GM21423 (cell line): ENCODE results near the gene EXOC3L4.
"Not testable (repeated sequence)": the region's sequence is repeated elsewhere in the genome, so short reads cannot be mapped to it uniquely, and the experiment has no call there.

Experiments
- ATAC-seq: cut with Tn5 transposase; IDR thresholded peaks from one replicate; pipeline ENCODE4 v1.9.1; 2021; ENCODE audit warnings: mild to moderate bottlenecking, moderate library complexity; ENCODE audit not compliant: unreplicated experiment

Gene EXOC3L4

DNA sequence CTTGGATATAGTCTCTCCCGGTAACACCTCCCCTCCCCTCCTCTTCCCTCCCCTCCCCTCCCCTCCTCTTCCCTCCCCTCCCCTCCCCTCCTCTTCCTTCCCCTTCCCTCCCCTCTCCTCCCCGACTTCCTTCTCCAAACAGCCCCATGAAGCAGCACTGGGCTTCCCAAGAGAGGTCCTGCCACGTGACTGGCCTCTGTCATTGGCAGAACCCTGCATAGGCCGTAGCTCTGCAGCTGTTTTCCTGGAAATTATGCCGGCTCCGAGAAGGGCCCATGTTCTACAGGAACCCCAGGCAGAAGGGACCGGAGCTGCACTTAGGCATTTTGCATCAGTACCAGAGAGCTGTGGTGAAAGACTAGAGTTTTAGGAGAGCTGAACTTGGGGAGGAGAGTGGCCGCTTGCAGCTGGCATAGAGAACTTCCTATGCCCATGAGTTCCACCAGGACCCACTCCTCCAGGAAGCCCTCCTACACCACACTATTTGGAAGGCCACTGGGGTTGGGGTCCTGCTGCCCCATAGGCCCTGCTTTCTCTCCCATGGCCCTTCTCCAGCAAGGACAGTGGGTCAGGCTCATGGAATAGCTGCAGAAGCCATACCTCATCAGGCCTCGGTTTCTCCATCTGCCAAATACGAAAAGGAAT is 23.6 kb downstream of the EXOC3L4 start:
- ATAC-seq, result no peak

DNA sequence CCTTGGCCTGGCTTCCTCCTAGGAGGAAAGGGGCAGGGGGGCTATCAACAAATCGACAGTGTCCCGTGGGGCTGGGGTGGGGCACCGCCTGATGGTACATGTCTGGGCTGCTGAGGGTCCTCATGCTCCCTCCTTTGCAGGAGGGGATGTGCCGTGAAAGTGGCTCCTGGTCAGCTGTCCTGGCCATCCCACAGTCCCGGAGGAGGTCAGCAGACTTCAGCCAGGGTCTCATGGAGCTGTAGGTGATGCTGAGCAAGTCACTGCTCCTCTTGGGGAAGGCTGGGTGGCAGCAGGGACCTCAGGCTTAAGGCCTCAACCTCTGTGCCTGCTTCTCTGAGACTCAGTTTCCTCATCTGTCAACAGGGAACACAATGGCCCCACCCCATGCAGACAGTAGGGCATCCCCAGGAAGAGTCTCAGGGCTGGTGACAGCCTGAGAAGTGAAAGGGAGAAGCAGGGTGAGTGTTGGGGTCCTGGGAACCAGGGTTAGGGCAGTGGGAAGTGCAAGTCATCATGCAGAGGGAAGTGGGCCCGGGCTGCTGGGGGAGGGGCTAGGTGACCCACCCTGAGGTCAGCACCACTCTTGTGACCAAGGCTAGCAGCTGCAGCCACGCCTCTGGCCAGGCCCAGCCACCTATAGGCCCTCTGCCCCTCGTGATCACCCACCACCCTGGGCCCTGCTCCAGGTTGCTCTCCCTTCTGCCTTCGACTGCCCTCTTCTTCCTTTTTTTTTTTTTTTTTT is 24.3 kb downstream of the EXOC3L4 start:
- no peak for ATAC-seq

DNA sequence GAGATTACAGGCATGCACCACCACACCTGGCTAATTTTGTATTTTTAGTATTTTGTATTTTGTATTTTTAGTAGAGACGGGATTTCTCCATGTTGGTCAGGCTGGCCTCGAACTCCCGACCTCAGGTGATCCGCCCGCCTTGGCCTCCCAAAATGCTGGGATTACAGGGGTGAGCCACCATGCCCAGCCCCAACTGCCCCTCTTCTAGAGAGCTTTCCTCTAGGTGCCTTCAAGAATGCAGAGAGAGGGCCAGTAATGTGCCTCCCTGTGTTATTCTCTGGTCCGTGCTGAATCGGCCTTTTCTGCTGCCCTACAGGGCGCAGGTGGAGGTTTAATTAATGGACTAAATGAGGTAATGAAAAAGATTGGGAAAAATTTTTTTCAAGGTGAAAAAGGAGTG is 25.0 kb downstream of the EXOC3L4 start:
- not testable (repeated sequence) for ATAC-seq

DNA sequence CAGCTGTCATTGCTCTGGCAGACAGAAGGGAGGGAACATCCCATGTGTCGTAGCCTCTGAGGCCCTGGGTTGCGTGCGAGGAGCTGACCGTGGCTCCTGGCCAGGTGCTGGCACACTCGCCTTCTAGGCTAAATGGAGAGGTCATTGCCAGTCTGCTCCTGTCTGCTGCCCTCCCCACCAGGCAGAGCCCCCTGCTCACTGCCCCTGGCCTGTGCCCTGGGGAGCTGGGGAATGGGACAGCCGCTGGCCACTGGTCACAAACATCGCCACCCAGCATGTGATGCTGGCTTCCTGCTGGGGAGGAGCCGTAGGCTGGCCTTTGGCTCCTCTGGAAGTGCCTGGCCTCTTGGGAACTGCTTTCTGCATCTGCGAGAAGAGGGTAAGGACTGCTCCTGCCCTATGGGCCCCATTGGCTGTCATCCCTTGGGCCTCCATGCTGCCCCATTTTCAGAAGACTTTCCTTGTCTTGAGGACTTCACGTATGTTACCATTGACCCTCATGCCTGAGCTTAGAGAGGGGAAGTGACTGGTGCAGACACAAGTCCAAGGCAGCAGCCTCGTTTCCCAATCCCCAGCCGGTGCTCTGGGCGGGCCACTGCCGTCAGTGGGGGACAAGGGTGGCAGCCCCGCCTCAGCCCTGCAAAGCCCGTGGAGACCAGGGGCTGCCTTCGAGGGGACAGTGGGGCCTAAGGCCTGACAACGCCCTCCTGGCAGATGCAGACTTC is 26.8 kb downstream of the EXOC3L4 start:
- ATAC-seq, result no peak

DNA sequence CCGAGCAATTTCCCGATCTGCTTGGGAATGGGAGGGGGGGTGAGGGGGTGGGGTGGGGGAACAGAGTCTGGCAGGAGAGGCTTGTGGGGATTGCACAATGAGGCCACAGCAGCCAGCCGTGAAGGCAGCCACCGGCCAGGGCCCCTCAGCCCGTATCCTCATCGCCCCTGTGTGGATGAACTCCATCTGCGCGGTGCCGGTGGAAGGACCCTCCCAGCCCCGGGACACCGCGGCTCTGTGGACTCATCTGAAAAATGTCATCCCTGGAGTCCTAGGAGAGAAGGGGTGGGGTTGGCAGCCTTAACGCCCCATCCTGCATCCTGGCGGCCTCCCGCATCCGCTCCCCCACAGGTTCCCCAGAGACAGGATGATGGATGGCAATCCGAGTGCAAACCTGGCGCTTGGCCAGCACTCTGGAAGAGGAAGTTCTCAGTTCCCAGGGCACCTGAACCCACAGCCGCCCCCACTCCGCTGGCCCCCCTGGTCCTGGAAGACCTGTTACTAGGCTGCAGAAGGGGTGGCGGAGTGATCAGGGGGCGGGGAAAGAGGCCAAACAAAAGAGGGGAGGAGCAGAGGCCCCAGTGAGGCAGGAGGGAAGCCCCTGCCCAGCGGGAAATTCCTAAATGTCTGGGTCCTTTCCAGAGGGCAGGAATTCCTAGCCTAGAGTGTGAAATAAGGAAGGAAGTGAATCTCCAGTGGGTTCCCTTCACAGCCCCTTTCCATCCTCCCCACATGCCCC is 27.5 kb downstream of the EXOC3L4 start:
- no peak for ATAC-seq

DNA sequence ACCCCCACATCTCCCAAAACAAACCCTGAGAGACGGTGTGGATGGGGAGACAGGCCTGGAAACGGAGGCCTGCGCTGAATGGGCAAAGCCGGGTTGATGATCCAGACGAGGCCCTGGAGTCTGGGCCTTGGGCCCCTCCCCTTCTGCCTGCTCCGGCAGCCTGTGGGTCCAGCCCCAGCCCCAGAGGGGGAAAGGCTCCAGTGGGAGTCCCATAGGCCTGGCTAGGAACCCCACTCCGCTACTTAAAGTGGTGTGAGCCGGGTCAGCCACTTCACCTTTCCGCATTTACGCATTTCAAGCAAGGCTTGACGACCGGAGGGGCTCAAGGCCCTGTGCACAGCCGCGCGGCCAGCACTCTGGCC is 28.0 kb downstream of the EXOC3L4 start:
- no peak for ATAC-seq

DNA sequence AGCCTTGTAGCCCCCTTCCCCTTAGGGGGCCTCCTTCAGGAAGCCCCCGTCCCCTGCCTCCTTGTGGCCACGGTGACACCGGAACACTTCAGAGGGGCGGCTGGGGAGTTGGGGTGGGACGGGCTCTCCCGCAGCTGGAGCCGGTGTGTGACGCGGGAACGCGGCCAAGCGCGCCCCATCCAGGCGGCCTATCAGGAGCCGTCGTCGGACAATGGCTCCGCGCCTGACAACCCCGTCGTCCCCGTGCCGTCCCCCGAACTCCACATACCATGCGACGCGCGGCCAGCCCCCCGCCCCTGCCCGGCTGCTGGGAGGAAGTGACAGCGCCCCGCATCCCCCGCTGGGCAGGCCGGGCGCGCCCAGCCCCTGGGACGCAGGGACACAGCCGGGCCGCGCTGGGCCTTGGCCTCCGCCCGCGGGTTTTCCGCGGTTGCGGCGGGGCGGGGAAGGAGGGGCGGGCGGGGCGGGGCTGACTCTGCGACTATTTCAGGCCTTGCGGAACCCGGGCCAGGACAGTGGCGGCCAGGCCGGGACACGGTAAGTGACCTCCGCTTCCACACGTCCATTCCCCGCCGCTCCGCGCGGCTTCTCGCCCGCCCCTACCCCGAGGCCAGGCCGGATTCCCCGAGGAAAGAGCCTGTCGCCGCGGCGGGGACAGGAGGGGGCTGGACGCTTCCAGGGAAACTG is 28.6 kb downstream of the EXOC3L4 start, which contains the start of gene TNFAIP2:
TSS of gene TNFAIP2 (plus strand) at position 515 of the 687 bp plus-strand sequence. CDS start 2,997 bp downstream, outside the sequence.
- no peak for ATAC-seq

DNA sequence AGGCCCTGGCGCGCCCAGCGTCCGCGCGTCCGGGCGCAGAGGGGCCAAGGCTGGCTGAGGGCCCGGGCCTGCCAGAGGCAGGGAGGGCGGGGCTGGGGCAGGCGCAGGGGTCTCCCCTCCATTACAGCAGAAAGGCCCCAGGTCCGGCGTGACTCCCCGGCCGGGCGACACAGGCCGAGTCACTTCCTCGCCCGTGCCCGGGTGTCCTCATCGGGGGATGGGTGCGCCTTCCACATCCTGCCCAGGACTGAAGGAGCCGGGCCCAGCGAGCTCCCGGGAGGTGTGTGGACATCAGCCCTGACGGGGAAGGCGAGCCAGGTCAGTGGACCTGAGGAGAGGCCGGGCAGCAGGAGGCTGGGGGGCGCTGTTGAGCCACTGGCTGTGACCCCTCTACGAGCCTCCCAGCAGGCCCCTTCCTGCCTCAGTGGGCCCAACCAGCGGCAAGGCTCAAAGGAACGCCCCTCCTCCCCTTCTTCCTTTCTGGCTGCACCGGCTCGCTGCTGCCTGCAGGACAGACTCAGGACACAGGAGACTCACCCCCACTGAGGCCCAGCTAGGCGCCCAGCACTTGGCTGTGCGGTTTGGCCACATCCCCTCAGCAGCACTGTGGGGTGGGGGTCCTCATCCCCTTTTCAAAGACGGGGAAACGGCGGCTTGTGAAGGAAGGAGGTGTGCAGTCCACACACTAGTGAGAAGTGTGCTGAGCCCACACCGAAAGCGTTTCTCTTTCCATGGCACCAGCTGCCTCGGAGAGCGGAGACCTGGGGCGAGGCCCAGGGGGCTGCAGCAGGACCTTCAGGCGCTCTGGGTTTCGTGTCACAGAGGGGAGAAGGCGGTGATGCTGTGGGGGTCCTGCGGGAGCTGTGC is 29.3 kb downstream of the EXOC3L4 start:
- ATAC-seq, result no peak

DNA sequence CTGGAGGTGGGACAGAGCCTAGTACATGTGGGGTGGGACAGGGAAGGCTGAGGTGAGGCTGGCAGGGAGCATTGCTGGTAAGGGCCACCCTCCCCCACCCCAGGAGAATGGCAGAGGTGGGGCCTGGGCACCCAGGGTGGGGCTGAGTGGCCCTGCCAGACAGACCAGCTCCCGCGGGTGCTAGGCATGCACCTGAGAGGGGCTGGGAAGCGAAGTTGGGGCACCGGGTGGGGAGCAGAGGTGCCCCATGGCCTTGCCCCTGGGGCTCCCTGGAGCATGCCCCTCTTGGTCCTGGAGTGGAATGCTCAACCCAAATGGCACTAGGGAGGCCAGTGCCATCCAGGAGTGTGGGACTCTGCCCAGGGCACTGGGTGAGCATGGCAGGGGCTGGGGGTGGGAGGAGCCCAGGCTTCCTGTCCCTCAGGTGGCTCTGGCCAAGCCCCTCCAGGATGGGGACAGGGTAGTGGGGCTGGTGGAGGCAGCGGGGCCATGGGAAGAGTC is 30.0 kb downstream of the EXOC3L4 start:
- ATAC-seq, result no peak

DNA sequence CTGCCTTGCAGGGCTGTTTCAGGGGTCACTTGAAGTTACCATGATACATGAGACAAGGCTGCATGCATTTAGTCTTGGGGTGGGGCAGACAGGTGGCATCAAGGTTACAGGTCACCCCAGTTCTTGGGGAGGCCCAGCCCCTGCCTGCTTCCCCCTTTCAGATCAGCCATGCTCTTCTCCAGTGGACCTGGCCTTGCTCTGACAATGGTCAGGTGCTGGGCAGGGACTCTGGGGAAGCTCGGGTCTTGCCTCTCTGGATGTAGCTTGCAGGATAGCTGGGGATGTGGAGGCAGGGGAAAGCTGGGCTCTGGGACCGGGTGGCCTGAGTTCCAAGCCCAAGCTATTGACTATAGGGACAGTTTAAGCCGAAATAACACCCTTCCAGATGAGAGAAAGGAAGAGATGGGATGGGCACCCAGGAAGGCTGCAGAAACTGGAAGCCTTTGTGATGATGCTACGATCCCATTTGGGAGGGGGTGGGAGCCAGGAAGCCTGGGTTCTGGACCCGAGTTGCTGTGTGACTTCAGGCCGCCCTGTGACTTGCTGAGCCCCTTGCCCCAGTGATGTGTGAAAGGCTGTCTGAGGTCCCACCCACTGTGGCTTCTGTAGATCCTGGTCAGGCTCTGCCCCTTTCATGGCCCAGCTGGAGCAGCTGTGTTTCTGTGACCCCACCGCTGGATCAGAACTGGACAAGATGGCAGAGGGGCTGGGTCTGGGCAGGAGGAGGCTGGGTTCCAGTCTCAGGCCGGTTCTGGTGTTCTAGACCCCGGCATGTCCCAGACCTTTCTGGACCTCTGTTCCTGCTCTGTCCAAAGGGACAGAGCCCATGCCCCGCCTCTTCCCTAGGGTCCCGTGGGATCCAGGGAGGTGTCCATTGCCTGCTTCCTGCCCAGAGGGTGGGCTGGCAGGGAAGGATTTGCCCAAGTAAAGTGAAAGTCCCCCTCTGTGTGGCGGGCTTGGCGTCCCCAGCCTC is 30.9 kb downstream of the EXOC3L4 start:
- ATAC-seq, result no peak

DNA sequence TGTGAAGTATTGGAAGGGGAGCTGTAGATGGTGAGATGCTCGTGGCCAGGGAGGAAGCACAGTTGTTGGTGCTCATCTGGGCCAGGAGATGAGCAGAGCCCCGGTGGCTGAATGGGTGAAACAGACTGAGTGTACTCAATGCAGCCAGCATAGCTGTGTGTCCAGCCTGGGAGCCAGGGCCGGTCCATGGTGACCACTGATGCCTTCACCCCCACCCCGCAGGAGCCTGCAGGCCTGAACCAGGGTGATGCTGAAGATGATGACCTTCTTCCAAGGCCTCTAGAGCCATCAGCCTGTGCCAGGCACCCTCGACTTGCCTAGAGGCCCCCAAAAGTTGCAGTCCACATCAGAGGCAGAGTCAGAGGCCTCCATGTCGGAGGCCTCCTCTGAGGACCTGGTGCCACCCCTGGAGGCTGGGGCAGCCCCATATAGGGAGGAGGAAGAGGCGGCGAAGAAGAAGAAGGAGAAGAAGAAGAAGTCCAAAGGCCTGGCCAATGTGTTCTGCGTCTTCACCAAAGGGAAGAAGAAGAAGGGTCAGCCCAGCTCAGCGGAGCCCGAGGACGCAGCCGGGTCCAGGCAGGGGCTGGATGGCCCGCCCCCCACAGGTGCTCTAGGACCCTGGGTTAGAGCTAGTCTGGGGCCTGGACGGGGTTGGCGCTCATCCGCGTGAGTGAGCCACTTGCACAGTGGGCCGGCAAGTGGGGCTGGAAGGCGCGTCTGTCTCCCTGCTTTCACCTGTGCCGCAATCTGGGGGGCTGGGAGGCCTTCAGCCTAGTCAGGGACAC is 31.8 kb downstream of the EXOC3L4 start:
- no peak for ATAC-seq

DNA sequence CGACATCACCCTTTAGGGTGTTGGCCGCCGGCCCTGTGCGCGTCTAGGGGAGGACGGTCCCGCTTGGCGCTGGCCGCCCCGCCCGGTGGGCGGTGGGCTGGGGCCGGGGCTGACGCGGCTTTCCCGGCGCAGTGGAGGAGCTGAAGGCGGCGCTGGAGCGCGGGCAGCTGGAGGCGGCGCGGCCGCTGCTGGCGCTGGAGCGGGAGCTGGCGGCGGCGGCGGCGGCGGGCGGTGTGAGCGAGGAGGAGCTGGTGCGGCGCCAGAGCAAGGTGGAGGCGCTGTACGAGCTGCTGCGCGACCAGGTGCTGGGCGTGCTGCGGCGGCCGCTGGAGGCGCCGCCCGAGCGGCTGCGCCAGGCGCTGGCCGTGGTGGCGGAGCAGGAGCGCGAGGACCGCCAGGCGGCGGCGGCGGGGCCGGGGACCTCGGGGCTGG is 32.4 kb downstream of the EXOC3L4 start:
- ATAC-seq, result no peak

DNA sequence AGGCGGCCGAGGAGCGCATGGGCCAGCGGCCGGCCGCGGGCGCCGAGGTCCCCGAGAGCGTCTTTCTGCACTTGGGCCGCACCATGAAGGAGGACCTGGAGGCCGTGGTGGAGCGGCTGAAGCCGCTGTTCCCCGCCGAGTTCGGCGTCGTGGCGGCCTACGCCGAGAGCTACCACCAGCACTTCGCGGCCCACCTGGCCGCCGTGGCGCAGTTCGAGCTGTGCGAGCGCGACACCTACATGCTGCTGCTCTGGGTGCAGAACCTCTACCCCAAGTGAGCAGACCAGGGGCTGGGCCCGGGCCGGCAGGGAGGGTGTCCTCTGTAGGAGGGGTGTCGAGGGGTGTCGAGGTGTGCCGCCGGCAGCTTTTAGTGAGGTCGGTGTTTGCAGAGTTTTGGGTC is 32.8 kb downstream of the EXOC3L4 start:
- ATAC-seq, result no peak

DNA sequence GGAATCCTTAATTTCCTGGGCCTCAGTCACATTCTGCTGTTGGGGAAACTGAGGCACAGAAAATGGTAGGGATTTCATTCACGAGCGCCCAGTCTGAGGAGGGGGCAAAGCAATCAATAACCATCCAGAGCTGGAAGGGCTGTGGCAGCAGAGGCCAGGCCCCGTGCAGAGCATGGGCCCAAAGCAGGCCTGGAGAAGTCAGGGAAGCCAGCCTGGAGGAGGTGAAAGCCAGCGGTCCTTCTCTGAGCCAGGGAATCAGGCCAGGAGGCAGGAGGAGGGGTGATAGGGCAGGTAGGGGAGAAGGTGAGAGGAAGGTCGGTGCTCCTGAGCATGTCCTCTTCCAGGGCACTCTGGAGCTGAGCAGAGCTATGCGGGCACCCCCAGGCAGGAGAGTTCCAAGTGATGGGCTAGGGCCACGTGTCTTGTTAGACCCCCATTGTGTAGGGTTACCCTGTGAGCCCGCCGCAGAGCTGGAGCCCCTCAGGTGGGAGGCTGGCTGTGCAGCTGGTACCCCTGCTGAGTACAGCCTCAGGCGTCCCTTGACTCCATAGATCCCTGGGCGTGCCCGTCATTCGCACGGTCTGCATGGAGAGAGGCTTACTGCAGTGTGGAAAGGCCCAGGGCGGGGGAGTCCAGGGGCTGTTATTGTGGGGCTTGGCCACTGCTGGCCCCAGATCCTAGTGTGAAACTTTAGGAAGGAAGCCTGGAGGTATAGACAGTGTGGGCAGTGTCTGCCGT is 33.5 kb downstream of the EXOC3L4 start:
- ATAC-seq, result no peak

DNA sequence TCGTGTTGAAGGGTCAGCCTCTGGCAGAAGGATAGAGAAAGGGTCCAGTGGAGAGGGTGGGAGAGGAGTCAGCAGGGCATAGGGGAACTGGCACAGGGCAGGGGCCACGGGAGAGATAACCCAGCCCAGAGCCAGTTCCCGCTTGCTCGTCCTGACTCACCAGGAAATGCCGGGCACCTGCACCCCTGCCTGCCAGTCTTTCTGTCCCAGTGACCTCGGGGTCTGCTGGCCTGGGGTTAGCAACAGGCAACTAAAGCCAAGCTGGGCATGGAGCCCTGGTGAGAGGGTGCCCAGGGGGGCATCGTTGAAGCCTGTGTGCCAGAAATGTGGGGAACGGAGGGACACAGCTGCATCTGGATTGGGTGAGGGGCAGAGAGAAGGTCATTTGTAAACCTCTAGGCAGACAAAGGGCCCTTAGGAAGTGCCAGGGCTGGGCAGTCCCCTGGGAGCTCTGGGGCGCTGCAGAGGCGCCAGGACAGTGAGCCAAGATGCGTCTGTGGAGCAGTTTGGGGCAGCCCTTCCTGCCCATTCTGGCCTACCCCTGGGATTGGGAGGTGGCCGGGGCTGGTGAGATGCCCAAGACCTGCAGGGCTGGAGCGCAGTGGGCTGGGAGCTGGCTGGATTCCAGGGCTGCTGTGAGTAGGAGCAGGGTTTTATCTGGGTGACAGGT is 34.2 kb downstream of the EXOC3L4 start:
- no peak for ATAC-seq

DNA sequence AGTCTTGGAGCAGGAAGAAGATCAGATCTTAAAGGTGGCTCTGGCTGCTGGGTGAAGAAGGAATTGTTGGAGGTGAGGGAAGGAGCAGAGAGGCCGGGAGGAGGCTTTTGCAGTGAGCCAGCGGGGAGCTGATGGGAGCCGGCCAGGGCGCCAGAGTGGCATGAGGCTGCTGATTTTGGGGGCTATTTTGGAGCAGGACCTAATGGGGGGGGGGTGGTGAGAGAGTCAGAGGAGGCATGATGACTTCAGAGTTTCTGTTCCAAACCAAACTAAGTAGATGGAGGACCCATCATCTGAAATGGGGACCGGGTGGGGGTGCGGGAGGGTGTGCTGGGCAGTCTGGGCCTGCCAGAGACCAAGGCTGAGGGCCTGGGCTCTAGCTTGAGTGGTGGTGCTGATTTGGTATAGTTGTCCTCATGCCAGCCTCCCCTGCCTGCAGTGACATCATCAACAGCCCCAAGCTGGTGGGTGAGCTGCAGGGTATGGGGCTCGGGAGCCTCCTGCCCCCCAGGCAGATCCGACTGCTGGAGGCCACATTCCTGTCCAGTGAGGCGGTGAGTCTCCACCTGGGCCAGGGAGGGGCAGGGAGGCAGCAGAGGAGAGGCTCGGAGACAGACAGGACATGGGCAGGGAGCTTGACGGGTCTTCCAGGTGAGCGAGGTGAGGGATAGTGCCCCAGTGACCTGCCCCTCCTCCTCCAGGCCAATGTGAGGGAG is 34.9 kb downstream of the EXOC3L4 start:
- no peak for ATAC-seq
